Right lobe of liver (tissue), 4 donors: ENCODE measurements around the gene CALU.

Experiments used
- CTCF ChIP-seq, 4 donors: fragments of 200-600 bp in 3 of 4; fragments of 450-650 bp in 1 of 4; IDR thresholded peaks; one replicate each; pipeline versions ENCODE4 v1.5.1 to v1.8.0; 2016 to 2022; ENCODE audit warnings: antibody characterized with exemption in 4 of 4, mild to moderate bottlenecking in 2 of 4
- POLR2A ChIP-seq: fragments of 450-650 bp; IDR thresholded peaks from one replicate; pipeline ENCODE4 v1.6.1; 2017; ENCODE audit warnings: antibody characterized with exemption, mild to moderate bottlenecking
- donor health status: DM: no; HTN: no; CAD: no.
- donor health status: DM: no; HTN: no; CAD: no.
- donor health status: DM: no; HTN: yes; CAD: no.

GRCh38 chr7:128788446-128789412 lies 49.6 kb downstream of the CALU start:
- no peak for TF ChIP-seq CTCF (IDR thresholded peaks at IDR 0.05)
- no peak for TF ChIP-seq POLR2A
